ENCODE measurements around the gene MSRB3.

MSRB3 gene

GRCh38 chr12:65392491-65392890 lies 114.0 kb downstream of the MSRB3 start:
- H3K4me3 ChIP-seq (IDR thresholded peaks at IDR 0.05; ENCODE audit: insufficient read depth, low read depth, low read length): no peak overlapping the region
- no peaks in the 10 kb centered on the region for H3K79me2 ChIP-seq (ENCODE audit: insufficient read depth, low read depth)
- H3K27me3 ChIP-seq (ENCODE audit: insufficient read depth, low read depth): no peaks in the 10 kb centered on the region
- H3K27ac ChIP-seq: no peak overlapping the region
- H3K36me3 ChIP-seq (ENCODE audit: insufficient read depth): no peaks in the 10 kb centered on the region
- H4K20me1 ChIP-seq (ENCODE audit: insufficient read depth): no peaks in the 10 kb centered on the region
- H2AFZ ChIP-seq (ENCODE audit: low read depth): no peak overlapping the region
- no peak overlapping the region for H3K4me2 ChIP-seq
- H3K4me1 ChIP-seq (ENCODE audit: low read depth, poor library complexity, severe bottlenecking): no peaks in the 10 kb centered on the region
- no peak for TF ChIP-seq CTCF (conservative IDR thresholded peaks at IDR 0.05; ENCODE audit: low read depth, low read length)
- no peak overlapping the region for H3K9ac ChIP-seq

GRCh38 chr12:65403188-65403587 lies 124.7 kb downstream of the MSRB3 start:
- no peaks in the 10 kb centered on the region for H3K27me3 ChIP-seq (ENCODE audit: insufficient read depth, low read depth)
- H4K20me1 ChIP-seq (ENCODE audit: insufficient read depth): no peaks in the 10 kb centered on the region
- no peaks in the 10 kb centered on the region for H3K36me3 ChIP-seq (ENCODE audit: insufficient read depth)
- H2AFZ ChIP-seq (ENCODE audit: low read depth): no peak overlapping the region
- no peak overlapping the region for H3K27ac ChIP-seq
- no peak overlapping the region for H3K4me3 ChIP-seq (IDR thresholded peaks at IDR 0.05; ENCODE audit: insufficient read depth, low read depth, low read length)
- no peak for TF ChIP-seq CTCF (conservative IDR thresholded peaks at IDR 0.05; ENCODE audit: low read depth, low read length)
- no peak overlapping the region for H3K4me2 ChIP-seq
- no peak overlapping the region for H3K9ac ChIP-seq
- no peaks in the 10 kb centered on the region for H3K4me1 ChIP-seq (ENCODE audit: low read depth, poor library complexity, severe bottlenecking)
- no peaks in the 10 kb centered on the region for H3K79me2 ChIP-seq (ENCODE audit: insufficient read depth, low read depth)

GRCh38 chr12:65407388-65408149 lies 129.1 kb downstream of the MSRB3 start:
- Histone ChIP-seq H3K9ac (no peak overlapping the region), H3K27me3 (ENCODE audit: insufficient read depth, low read depth) (no peaks in the 10 kb centered on the region), H2AFZ (ENCODE audit: low read depth) (no peak overlapping the region), H3K79me2 (ENCODE audit: insufficient read depth, low read depth) (no peaks in the 10 kb centered on the region), H3K4me1 (ENCODE audit: low read depth, poor library complexity, severe bottlenecking) (no peaks in the 10 kb centered on the region), H3K36me3 (ENCODE audit: insufficient read depth) (no peaks in the 10 kb centered on the region), H3K4me2 (no peak overlapping the region), H3K4me3 (IDR thresholded peaks at IDR 0.05; ENCODE audit: insufficient read depth, low read depth, low read length) (no peak overlapping the region), H4K20me1 (ENCODE audit: insufficient read depth) (no peaks in the 10 kb centered on the region), H3K27ac (no peak overlapping the region)
- TF ChIP-seq CTCF (conservative IDR thresholded peaks at IDR 0.05; ENCODE audit: low read depth, low read length): no peak

- no peaks in the 10 kb centered on the region for H4K20me1 ChIP-seq (ENCODE audit: insufficient read depth)
These were observed 130.0 kb downstream of the MSRB3 start for GRCh38 chr12:65408441-65408840.

More at GRCh38 chr12:65408441-65408840, 130.0 kb downstream of the MSRB3 start:
- no peaks in the 10 kb centered on the region for H3K79me2 ChIP-seq (ENCODE audit: insufficient read depth, low read depth)
- no peak overlapping the region for H3K4me3 ChIP-seq (IDR thresholded peaks at IDR 0.05; ENCODE audit: insufficient read depth, low read depth, low read length)
- no peak overlapping the region for H3K4me2 ChIP-seq
- H2AFZ ChIP-seq (ENCODE audit: low read depth): no peak overlapping the region
- no peaks in the 10 kb centered on the region for H3K4me1 ChIP-seq (ENCODE audit: low read depth, poor library complexity, severe bottlenecking)
- H3K36me3 ChIP-seq (ENCODE audit: insufficient read depth): no peaks in the 10 kb centered on the region
- no peak overlapping the region for H3K9ac ChIP-seq
- no peak for TF ChIP-seq CTCF (conservative IDR thresholded peaks at IDR 0.05; ENCODE audit: low read depth, low read length)
- no peaks in the 10 kb centered on the region for H3K27me3 ChIP-seq (ENCODE audit: insufficient read depth, low read depth)
- H3K27ac ChIP-seq: no peak overlapping the region
